Natural killer cell (primary cell): ENCODE results near the gene ANAPC4. TPM values are rescaled to one million over a fixed set of nuclear protein-coding genes. Genes with fewer than 3 reads are reported as not detected.

ENCODE experiments used
- ATAC-seq, 3 donors: fragments of 150-1000 bp in 2 of 3; fragments of 200-7000 bp in 1 of 3; cut with Tn5 transposase; 1 replicate in 1 of 3; 2 replicates in 2 of 3; pipeline ENCODE4 v1.10.0; 2021; ENCODE audit warnings: mild to moderate bottlenecking in 2 of 3, moderate library complexity in 2 of 3
- DNase-seq, 2 donors: peaks; one replicate each; pipeline versions ENCODE4 v3.0.0 to v3.0.0-alpha.2; 2013 to 2021; ENCODE audit warnings: mixed read lengths in 1 of 2
- H3K27ac ChIP-seq: one replicate; pipeline ENCODE4 v1.5.1; 2013; ENCODE audit warnings: mild to moderate bottlenecking, low read length
- H3K27me3 ChIP-seq: one replicate; pipeline ENCODE4 v1.6.1; 2013; ENCODE audit warnings: low read length; ENCODE audit not compliant: control insufficient read depth, insufficient read depth
- H3K36me3 ChIP-seq: one replicate; pipeline ENCODE4 v1.6.1; 2013; ENCODE audit warnings: low read length; ENCODE audit not compliant: control insufficient read depth, insufficient read depth
- H3K4me1 ChIP-seq: one replicate; pipeline ENCODE4 v1.6.1; 2013; ENCODE audit warnings: low read length; ENCODE audit not compliant: control insufficient read depth, insufficient read depth
- H3K4me3 ChIP-seq: one replicate; pipeline ENCODE4 v1.5.1; 2013; ENCODE audit warnings: low read length
- H3K9me3 ChIP-seq: one replicate; pipeline ENCODE4 v1.6.1; 2013; ENCODE audit warnings: low read length; ENCODE audit not compliant: control insufficient read depth, insufficient read depth
- H3K27ac Mint-ChIP-seq, 2 donors: one replicate each; pipeline ENCODE4 v1.8.0; 2022; ENCODE audit warnings: mild to moderate bottlenecking in 2 of 2, mixed read lengths in 2 of 2, moderate library complexity in 1 of 2
- H3K27me3 Mint-ChIP-seq, 2 donors: one replicate each; pipeline ENCODE4 v1.8.0; 2022; ENCODE audit warnings: low read depth in 2 of 2, mixed read lengths in 2 of 2
- H3K36me3 Mint-ChIP-seq: one replicate; pipeline ENCODE4 v1.8.0; 2022; ENCODE audit warnings: mixed read lengths
- H3K4me1 Mint-ChIP-seq, 2 donors: one replicate each; pipeline ENCODE4 v1.8.0; 2022; ENCODE audit warnings: mixed read lengths in 2 of 2
- H3K4me3 Mint-ChIP-seq: one replicate; pipeline ENCODE4 v1.8.0; 2022; ENCODE audit warnings: mild to moderate bottlenecking, moderate library complexity, mixed read lengths
- H3K9me3 Mint-ChIP-seq, 2 donors: one replicate each; pipeline ENCODE4 v1.8.0; 2022; ENCODE audit warnings: mixed read lengths in 2 of 2
- WGBS: methylation state at CpG from one replicate; pipeline ENCODE4 v1.1.7; 2013; ENCODE audit warnings: missing lambda C conversion rate; ENCODE audit not compliant: insufficient coverage; 5-methylcytosine and 5-hydroxymethylcytosine counted together
- intact Hi-C: fragments of 100-400 bp; cut with micrococcal nuclease; formaldehyde crosslinking; loops from one replicate; pipeline ENCODE4 v1.14.2; 2022
- total RNA-seq, 4 donors: library from RNA; stranded (reverse); fragments of 120-200 nt in 1 of 4; gene quantifications; one replicate each; pipeline versions ENCODE4 v1.2.3 to v1.2.4, GENCODE V29; 2013 to 2022
- TF ChIP-seq, protein P1 (sequence below): fragments of 200-600 bp; IDR thresholded peaks from one replicate; pipeline ENCODE4 v1.8.0; 2022; ENCODE audit warnings: antibody characterized with exemption

The ANAPC4 gene
- total RNA-seq, 3 donors from 2014 or later (not counting 1 experiment from before 2014, with no cell fraction given): 42.0 to 51.3 (median 49.5) TPM

DNA sequence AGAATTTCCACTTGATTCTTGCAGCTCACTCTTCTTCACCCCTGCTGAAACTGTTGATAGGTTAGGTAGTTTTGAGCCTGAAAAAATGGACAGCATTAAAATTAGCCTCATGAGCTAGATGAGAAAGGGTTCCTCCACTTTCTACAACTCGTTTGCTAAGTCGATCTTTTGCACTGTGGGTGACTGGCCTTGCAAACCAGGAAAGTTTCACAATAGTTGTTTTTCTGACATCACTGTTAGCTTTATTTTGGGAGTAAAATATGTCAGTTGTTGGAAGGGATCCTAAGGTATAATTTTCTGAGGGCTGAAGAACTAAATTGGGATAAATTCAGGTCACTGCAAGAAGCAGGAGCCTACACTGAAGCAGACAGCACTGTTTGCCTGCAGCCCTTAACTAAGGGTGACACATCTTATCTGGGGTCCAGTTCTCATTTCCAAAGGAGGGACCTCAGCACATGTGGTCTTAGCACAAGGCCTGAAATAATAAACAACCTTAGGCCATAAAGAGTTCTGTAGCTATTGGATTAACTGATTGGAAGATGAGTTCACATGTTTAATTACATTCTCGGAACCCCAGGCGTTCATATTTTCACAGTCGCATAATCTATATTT is 29.1 kb downstream of the ANAPC4 start:
- no peak for ATAC-seq
- intact Hi-C loops: no loop called here
- WGBS: 97% methylated on average over 5 of the region's 5 CpGs
- Mint-ChIP-seq H3K9me3 (no peaks in the 10 kb centered on the region), H3K36me3 (peaks cover 8% of the 10 kb centered on the region), H3K27ac (no peak overlapping the region), H3K27me3 (no peaks in the 10 kb centered on the region), H3K4me1 (no peaks in the 10 kb centered on the region), H3K4me3 (no peak overlapping the region)
- no peaks in the 10 kb centered on the region for H3K4me1 ChIP-seq
- no peak overlapping the region for H3K27ac ChIP-seq
- H3K9me3 ChIP-seq: no peaks in the 10 kb centered on the region
- H3K36me3 ChIP-seq: peaks cover 92% of the 10 kb centered on the region
- DNase-seq: no peak
- TF ChIP-seq, protein P1, sequence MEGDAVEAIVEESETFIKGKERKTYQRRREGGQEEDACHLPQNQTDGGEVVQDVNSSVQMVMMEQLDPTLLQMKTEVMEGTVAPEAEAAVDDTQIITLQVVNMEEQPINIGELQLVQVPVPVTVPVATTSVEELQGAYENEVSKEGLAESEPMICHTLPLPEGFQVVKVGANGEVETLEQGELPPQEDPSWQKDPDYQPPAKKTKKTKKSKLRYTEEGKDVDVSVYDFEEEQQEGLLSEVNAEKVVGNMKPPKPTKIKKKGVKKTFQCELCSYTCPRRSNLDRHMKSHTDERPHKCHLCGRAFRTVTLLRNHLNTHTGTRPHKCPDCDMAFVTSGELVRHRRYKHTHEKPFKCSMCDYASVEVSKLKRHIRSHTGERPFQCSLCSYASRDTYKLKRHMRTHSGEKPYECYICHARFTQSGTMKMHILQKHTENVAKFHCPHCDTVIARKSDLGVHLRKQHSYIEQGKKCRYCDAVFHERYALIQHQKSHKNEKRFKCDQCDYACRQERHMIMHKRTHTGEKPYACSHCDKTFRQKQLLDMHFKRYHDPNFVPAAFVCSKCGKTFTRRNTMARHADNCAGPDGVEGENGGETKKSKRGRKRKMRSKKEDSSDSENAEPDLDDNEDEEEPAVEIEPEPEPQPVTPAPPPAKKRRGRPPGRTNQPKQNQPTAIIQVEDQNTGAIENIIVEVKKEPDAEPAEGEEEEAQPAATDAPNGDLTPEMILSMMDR: no peak
- H3K27me3 ChIP-seq: no peaks in the 10 kb centered on the region
- no peak overlapping the region for H3K4me3 ChIP-seq

DNA sequence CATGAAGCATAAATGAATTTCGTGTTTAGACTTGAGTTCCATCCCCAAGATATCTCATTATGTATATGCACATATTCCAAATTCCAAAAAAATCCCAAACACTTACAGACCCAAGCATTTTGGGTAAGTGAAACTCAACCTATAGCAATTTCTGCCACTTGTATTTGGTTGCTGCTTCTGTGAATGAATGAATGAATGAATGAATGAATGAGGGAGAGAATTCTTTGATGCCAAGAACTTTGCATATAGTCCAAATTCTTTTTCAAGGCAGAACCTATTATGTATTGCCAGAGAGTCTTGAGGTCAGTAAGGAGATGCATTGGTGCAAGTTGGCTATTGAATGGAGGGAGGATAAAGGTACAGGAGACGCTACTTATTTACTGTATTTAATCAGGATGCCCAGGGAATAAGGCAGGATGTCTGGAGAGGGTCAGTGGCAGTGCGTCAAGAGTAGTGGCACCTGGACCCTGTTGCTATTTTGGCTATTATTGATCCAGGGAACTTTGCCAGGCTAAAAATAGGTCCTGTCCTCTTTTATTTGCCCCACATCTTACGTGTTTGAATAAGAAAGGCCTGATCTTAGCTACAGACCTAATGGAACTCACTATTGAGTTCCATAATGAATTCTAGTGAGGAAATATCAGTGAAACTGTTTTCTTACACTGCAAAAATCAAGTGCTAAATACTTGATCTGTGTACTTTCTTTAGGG is 33.9 kb downstream of the ANAPC4 start:
- no peaks in the 10 kb centered on the region for H3K4me1 Mint-ChIP-seq
- no peak overlapping the region for H3K27ac Mint-ChIP-seq
- TF ChIP-seq, protein P1: no peak
- H3K4me3 Mint-ChIP-seq: no peak overlapping the region
- no peaks in the 10 kb centered on the region for H3K27me3 Mint-ChIP-seq
- intact Hi-C loops: no loop called here
- WGBS: 99% methylated on average over 4 of the region's 4 CpGs
- no peaks in the 10 kb centered on the region for H3K27me3 ChIP-seq
- H3K36me3 ChIP-seq: peaks cover 92% of the 10 kb centered on the region
- peaks cover 22% of the 10 kb centered on the region for H3K36me3 Mint-ChIP-seq
- no peaks in the 10 kb centered on the region for H3K4me1 ChIP-seq
- ATAC-seq (no peak), DNase-seq (no peak)
- H3K27ac ChIP-seq: no peak overlapping the region
- H3K4me3 ChIP-seq: no peak overlapping the region
- no peaks in the 10 kb centered on the region for H3K9me3 ChIP-seq
- H3K9me3 Mint-ChIP-seq: no peaks in the 10 kb centered on the region

DNA sequence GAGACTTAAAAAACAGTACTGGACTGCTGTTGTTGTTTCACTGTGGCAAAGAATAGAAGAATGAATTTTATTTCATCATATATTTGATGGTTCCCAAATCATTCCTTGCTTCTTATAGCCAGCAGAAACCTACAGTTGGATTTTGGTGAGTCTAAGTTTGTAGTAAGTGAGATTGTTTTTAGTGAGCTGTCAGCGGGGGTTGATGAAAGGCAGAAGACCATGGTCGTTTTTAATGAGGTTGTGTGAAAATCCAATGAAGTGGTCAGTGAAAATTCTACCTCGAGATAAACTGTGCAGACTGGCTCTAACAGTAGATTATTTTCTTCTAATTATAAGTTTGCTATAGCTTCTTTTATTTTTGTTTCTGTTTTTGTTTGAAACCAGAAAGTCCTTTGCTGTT is 36.2 kb downstream of the ANAPC4 start:
- no peak overlapping the region for H3K4me3 ChIP-seq
- no peaks in the 10 kb centered on the region for H3K27me3 ChIP-seq
- no peaks in the 10 kb centered on the region for H3K4me1 ChIP-seq
- no peak overlapping the region for H3K27ac Mint-ChIP-seq
- no peak overlapping the region for H3K4me3 Mint-ChIP-seq
- no peaks in the 10 kb centered on the region for H3K4me1 Mint-ChIP-seq
- H3K36me3 Mint-ChIP-seq: peaks cover 30% of the 10 kb centered on the region
- ATAC-seq (no peak), DNase-seq (no peak)
- WGBS: 92% methylated on average over 3 of the region's 3 CpGs
- H3K27me3 Mint-ChIP-seq: no peaks in the 10 kb centered on the region
- TF ChIP-seq, protein P1: no peak
- intact Hi-C loops: no loop called here
- no peaks in the 10 kb centered on the region for H3K9me3 ChIP-seq
- peaks cover 87% of the 10 kb centered on the region for H3K36me3 ChIP-seq
- H3K27ac ChIP-seq: no peak overlapping the region
- no peaks in the 10 kb centered on the region for H3K9me3 Mint-ChIP-seq
